Spleen (tissue), 11 donors: ENCODE measurements around the gene C10orf71. TPM values are rescaled to one million over a fixed set of nuclear protein-coding genes. Genes with fewer than 3 reads are reported as not detected.

Experiments
- DNase-seq: peaks from one replicate; pipeline ENCODE4 v3.0.0-alpha.2; 2020
- H3K27ac ChIP-seq, 8 donors: fragments of 200-600 bp; sonication (generic) in 7 of 8; 1 replicate in 4 of 8; 2 replicates in 4 of 8; pipeline versions ENCODE4 v1.5.0 to v1.8.0; 2016 to 2021; ENCODE audit warnings: inconsistent platforms in 4 of 8, mild to moderate bottlenecking in 4 of 8, moderate library complexity in 1 of 8
- H3K27me3 ChIP-seq, 7 donors: fragments of 200-600 bp; sonication (generic) in 6 of 7; replicated peaks in 1 of 7; 1 replicate in 4 of 7; 2 replicates in 3 of 7; pipeline versions ENCODE4 v1.5.0 to v1.8.0; 2016 to 2021; ENCODE audit warnings: inconsistent platforms in 3 of 7, mild to moderate bottlenecking in 1 of 7
- H3K36me3 ChIP-seq, 6 donors: fragments of 200-600 bp; sonication (generic) in 5 of 6; 1 replicate in 4 of 6; 2 replicates in 2 of 6; pipeline versions ENCODE4 v1.5.0 to v1.8.0; 2016 to 2021; ENCODE audit warnings: inconsistent platforms in 2 of 6
- H3K4me1 ChIP-seq, 6 donors: fragments of 200-600 bp; sonication (generic) in 5 of 6; 1 replicate in 3 of 6; 2 replicates in 3 of 6; pipeline versions ENCODE4 v1.5.0 to v1.8.0; 2016 to 2021; ENCODE audit warnings: inconsistent platforms in 3 of 6
- H3K4me3 ChIP-seq, 8 donors: fragments of 200-600 bp; sonication (generic) in 7 of 8; 1 replicate in 4 of 8; 2 replicates in 4 of 8; pipeline versions ENCODE4 v1.5.0 to v1.8.0; 2016 to 2021; ENCODE audit warnings: inconsistent platforms in 4 of 8, mild to moderate bottlenecking in 4 of 8, moderate library complexity in 2 of 8
- H3K9me3 ChIP-seq, 8 donors: fragments of 200-600 bp; sonication (generic) in 7 of 8; 1 replicate in 4 of 8; 2 replicates in 4 of 8; pipeline versions ENCODE4 v1.5.0 to v1.8.0; 2016 to 2021; ENCODE audit warnings: inconsistent platforms in 4 of 8
- POLR2A ChIP-seq, 3 donors: fragments of 450-650 bp; IDR thresholded peaks; one replicate each; pipeline ENCODE4 v1.5.1; 2017; ENCODE audit warnings: antibody characterized with exemption in 3 of 3, mild to moderate bottlenecking in 1 of 3
- POLR2AphosphoS5 ChIP-seq, 3 donors: sonication (generic); formaldehyde crosslinking; IDR thresholded peaks; one replicate each; pipeline ENCODE4 v1.5.1; 2017; ENCODE audit warnings: antibody characterized with exemption in 3 of 3
- WGBS, 5 donors: extraction: QIAGEN DNeasy Blood & Tissue Kit in 3 of 5; methylation state at CpG; one replicate each; pipeline versions ENCODE4 v1.1.5 to v1.1.7; 2013 to 2018; 5-methylcytosine and 5-hydroxymethylcytosine counted together
- intact Hi-C: fragments of 100-400 bp; cut with DNase I; formaldehyde crosslinking; loops from one replicate; pipeline ENCODE4 v1.15.0; 2023; ENCODE audit warnings: low total_unique reads
- polyA plus RNA-seq, 3 donors: library from polyadenylated mRNA; stranded (reverse); fragments of 200-250 nt; gene quantifications; one replicate each; pipeline ENCODE4 v1.2.1, GENCODE V29; 2013
- total RNA-seq, 7 donors: library from RNA; depleted of rRNA in 3 of 7; stranded (reverse); fragments of >200 nt in 3 of 7; fragmentation: NEBNext Ultra II Directional in 4 of 7; extraction: Animal tissue kit (Norgen Biotek cat#: 25700) in 4 of 7; gene quantifications; one replicate each; pipeline versions ENCODE4 v1.1.0 to v1.2.1, GENCODE V29; 2016 to 2021
- TF ChIP-seq, protein P1 (sequence below), 11 experiments: fragments of 200-600 bp in 7 of 11; fragments of 450-650 bp in 4 of 11; sonication (generic) in 4 of 11; IDR thresholded peaks in 8 of 11; conservative IDR thresholded peaks in 3 of 11; 1 replicate in 7 of 11; 2 replicates in 4 of 11; pipeline versions ENCODE4 v1.4.0 to v1.8.0; 2016 to 2021; ENCODE audit warnings: antibody characterized with exemption in 11 of 11, inconsistent platforms in 4 of 11, mild to moderate bottlenecking in 1 of 11
- donor health status: healthy with polysubstance abuse.
- donor health status: DM: no; HTN: no; CAD: no; lungs with moderate emphysema.
- donor health status: DM: no; HTN: no; CAD: no.
- donor health status: Bipolar disorder and iron deficiency.
- donor health status: healthy.
- donor health status: DM: no; HTN: no; CAD: no.
- donor health status: DM: yes; HTN: yes; CAD: no.

The C10orf71 gene
- total and polyA plus RNA-seq, 10 donors: not detected

DNA sequence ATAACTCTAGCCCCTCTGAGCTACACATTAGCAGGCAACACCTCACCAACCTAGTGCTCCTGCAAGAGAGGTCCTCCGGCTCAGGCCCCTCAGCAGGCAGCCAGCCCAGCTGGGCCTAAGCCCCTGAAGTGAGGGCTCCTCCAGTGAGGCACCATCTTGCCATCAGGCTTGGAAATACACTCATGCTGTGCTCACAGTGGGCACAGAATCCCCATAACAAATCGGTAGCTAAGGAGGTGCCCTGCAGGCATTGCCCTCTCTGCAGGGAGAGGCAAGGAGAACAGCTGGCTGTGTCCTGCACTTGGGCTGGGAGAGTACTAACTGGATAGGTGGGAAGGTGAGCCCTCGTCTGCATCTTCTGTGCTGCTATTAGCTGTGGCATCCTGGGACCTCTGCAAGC lies 3.7 kb upstream of the C10orf71 start:
- 83 to 96% (median 92%) methylated on average over 1 to 3 of the region's 3 CpGs for WGBS, 5 donors
- no peak for DNase-seq
- TF ChIP-seq POLR2A (IDR thresholded peaks at IDR 0.05) (no peak), POLR2AphosphoS5 (IDR thresholded peaks at IDR 0.05) (no peak)
- TF ChIP-seq, protein P1, sequence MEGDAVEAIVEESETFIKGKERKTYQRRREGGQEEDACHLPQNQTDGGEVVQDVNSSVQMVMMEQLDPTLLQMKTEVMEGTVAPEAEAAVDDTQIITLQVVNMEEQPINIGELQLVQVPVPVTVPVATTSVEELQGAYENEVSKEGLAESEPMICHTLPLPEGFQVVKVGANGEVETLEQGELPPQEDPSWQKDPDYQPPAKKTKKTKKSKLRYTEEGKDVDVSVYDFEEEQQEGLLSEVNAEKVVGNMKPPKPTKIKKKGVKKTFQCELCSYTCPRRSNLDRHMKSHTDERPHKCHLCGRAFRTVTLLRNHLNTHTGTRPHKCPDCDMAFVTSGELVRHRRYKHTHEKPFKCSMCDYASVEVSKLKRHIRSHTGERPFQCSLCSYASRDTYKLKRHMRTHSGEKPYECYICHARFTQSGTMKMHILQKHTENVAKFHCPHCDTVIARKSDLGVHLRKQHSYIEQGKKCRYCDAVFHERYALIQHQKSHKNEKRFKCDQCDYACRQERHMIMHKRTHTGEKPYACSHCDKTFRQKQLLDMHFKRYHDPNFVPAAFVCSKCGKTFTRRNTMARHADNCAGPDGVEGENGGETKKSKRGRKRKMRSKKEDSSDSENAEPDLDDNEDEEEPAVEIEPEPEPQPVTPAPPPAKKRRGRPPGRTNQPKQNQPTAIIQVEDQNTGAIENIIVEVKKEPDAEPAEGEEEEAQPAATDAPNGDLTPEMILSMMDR (IDR thresholded peaks at IDR 0.05 in 8 of 11, conservative IDR thresholded peaks at IDR 0.05 in 3 of 11): no peak
- no peaks in the 10 kb centered on the region for H3K9me3 ChIP-seq
- H3K4me1 ChIP-seq: peaks cover 0 to 15% (median 0%) of the 10 kb centered on the region in 6 donors
- intact Hi-C loops: no loop called here
- no peak overlapping the region for H3K4me3 ChIP-seq
- H3K36me3 ChIP-seq: no peaks in the 10 kb centered on the region
- H3K27me3 ChIP-seq: peaks cover 0 to 18% (median 0%) of the 10 kb centered on the region in 7 donors
- no peak overlapping the region for H3K27ac ChIP-seq

DNA sequence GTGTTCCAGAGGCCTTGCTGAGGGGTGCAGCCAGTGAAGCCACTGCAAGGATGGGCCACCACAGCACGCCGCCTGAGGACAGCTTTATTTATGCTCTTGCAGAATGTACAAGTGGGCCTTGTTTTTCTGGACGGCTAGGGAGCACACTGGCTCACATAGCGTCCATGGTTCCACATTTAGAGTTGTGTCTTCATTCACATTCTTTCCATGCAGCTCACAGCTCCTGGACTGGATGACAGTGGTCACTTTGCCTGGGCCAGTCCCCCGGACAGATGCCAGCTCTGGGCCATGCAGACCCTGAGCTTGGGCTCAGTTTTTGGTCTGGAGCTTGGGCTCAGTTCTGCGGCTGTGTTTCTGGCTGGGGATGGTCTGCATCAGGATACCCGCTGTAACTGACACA lies 2.6 kb upstream of the C10orf71 start:
- Histone ChIP-seq H3K4me3 (no peak overlapping the region), H3K36me3 (no peaks in the 10 kb centered on the region), H3K9me3 (no peaks in the 10 kb centered on the region), H3K27ac (no peak overlapping the region), H3K4me1 (peaks cover 0 to 19% (median 0%) of the 10 kb centered on the region in 6 donors), H3K27me3 (peaks cover 0 to 18% (median 0%) of the 10 kb centered on the region in 7 donors)
- WGBS, 5 donors: 90 to 98% (median 94%) methylated on average over 6 to 7 of the region's 7 CpGs
- intact Hi-C loops: no loop called here
- DNase-seq: no peak
- no peak for TF ChIP-seq POLR2A (IDR thresholded peaks at IDR 0.05)
- TF ChIP-seq POLR2AphosphoS5 (IDR thresholded peaks at IDR 0.05): no peak
- TF ChIP-seq, protein P1 (IDR thresholded peaks at IDR 0.05 in 8 of 11, conservative IDR thresholded peaks at IDR 0.05 in 3 of 11): no peak

DNA sequence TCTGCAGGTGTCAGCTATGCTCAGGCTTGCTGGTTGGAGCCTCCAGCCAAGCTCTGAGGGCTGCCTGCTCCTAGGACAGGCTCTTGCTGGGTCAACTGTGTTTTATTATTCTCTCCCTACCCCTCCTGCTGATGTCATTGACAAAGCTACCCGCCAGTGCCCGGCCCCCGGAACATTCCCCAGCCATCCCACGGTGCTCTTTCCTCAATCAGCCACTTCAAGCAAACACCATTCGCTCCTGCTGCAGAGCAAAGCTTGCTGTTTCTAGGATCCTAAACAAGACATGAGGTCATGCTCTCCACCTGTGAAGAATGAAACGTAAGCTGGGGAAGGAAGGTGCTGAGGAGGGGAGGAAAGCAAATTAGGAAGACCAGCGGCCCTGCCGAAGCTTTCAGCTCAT lies 2.1 kb upstream of the C10orf71 start:
- intact Hi-C loops: no loop called here
- no peaks in the 10 kb centered on the region for H3K9me3 ChIP-seq
- TF ChIP-seq POLR2AphosphoS5 (IDR thresholded peaks at IDR 0.05): no peak
- 76 to 88% (median 88%) methylated on average over 8 of the region's 8 CpGs for WGBS, 5 donors
- H3K36me3 ChIP-seq: no peaks in the 10 kb centered on the region
- no peak overlapping the region for H3K27ac ChIP-seq
- H3K27me3 ChIP-seq: peaks cover 0 to 17% (median 0%) of the 10 kb centered on the region in 7 donors
- no peak overlapping the region for H3K4me3 ChIP-seq
- H3K4me1 ChIP-seq: peaks cover 0 to 19% (median 0%) of the 10 kb centered on the region in 6 donors
- no peak for DNase-seq

DNA sequence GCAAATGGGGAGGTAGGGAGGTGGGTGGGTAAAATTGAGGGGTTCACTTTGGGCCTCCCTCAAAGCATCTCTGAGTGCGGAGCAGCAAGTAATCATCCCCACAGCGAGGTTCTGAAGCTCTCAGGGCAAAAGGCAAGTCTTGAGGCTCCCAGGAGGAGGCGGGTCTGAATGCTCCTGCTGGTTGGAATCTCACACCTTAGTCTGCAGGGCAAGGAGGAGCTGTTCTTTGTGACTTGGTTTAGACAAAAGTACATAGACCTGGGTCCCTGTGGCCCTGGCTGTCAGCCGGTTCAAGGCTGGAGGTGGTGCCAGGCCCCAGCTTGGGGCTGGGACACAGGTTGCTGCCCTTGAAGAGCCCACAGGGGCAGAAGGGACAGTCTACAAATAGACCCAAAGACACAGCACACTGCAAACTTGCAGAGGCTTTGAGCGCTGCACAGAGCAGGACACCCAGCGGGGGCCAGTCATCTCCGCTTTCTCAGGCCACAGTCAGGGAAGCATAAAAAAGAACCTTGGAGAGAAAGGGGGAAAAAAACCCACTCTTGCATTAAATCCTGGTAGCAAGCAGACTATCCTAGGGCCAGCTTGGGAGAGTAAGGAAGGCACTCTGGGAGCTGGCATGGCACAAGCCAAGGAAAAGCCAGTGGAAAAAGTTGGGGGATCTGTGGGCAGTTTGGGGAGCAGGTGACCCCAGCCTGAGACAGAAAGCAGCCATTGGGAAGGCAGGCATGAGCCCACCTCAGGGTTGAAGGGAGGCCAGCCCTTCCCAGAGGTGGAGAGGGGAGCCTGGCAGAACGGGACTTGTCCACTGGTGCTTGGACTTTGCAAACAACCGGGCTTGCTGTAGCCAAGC lies 926 bp upstream of the C10orf71 start:
- no peak overlapping the region for H3K27ac ChIP-seq
- H3K4me1 ChIP-seq: peaks cover 0 to 19% (median 0%) of the 10 kb centered on the region in 6 donors
- no peaks in the 10 kb centered on the region for H3K9me3 ChIP-seq
- H3K36me3 ChIP-seq: no peaks in the 10 kb centered on the region
- no peak overlapping the region for H3K4me3 ChIP-seq
- WGBS, 5 donors: 91 to 95% (median 93%) methylated on average over 9 of the region's 9 CpGs
- DNase-seq: no peak
- intact Hi-C loops: no loop called here
- peaks cover 0 to 11% (median 0%) of the 10 kb centered on the region in 7 donors for H3K27me3 ChIP-seq
- TF ChIP-seq POLR2A (IDR thresholded peaks at IDR 0.05) (no peak), POLR2AphosphoS5 (IDR thresholded peaks at IDR 0.05) (no peak)
- TF ChIP-seq, protein P1 (IDR thresholded peaks at IDR 0.05 in 8 of 11, conservative IDR thresholded peaks at IDR 0.05 in 3 of 11): no peak
